ENCODE measurements around the gene DEGS2.

The DEGS2 gene

GRCh38 chr14:100134586-100134985 is 24.9 kb downstream of the DEGS2 start:
- TF ChIP-seq, protein P1, sequence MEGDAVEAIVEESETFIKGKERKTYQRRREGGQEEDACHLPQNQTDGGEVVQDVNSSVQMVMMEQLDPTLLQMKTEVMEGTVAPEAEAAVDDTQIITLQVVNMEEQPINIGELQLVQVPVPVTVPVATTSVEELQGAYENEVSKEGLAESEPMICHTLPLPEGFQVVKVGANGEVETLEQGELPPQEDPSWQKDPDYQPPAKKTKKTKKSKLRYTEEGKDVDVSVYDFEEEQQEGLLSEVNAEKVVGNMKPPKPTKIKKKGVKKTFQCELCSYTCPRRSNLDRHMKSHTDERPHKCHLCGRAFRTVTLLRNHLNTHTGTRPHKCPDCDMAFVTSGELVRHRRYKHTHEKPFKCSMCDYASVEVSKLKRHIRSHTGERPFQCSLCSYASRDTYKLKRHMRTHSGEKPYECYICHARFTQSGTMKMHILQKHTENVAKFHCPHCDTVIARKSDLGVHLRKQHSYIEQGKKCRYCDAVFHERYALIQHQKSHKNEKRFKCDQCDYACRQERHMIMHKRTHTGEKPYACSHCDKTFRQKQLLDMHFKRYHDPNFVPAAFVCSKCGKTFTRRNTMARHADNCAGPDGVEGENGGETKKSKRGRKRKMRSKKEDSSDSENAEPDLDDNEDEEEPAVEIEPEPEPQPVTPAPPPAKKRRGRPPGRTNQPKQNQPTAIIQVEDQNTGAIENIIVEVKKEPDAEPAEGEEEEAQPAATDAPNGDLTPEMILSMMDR (IDR thresholded peaks at IDR 0.05; ENCODE audit: insufficient read depth, missing control alignments), result no peak
- no peak for FAIRE-seq
- DNase-seq (ENCODE audit: insufficient read length, low spot score), result no peak

GRCh38 chr14:100132903-100133510 is 26.4 kb downstream of the DEGS2 start:
- TF ChIP-seq, protein P1 (IDR thresholded peaks at IDR 0.05; ENCODE audit: insufficient read depth, missing control alignments), result no peak
- no peak for DNase-seq (ENCODE audit: insufficient read length, low spot score)
- no peak for FAIRE-seq

DNA sequence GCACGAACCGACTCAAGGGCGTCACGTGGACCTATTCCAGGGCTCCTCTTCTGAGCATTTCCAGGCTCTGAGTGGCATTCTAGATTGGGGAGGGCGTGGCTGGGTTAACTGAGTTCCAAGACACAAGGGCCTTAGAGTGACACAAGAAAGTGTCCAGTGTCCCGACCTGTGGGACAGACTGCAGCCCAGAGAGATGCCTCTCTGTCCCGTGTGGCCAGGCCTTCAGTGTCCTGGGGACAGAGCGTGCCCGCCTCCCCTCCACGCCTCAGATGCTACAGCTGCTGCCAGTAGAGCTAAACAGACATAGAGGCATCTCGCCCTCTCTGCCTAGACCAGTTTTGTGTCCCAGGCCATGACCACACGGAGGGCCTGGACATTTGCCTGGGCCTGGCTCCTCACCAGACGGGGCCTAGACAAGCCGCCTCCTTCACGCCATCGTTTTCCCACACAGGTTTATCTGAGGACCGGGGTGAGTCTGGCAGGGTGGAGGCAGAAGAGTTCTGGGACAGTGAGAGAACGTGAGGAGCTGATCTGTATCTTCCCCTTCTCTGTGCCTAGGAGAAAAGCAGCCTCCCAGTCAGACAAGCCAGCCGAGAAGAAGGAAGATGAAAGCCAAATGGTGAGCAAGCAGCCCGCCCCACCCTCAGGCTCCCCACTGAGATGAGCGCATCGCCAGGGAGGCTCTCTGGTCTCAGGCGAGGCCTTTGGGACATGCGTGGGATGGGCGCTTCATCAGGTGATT is 27.1 kb downstream of the DEGS2 start:
- TF ChIP-seq, protein P1 (IDR thresholded peaks at IDR 0.05; ENCODE audit: insufficient read depth, missing control alignments), result no peak
- no peak for DNase-seq (ENCODE audit: insufficient read length, low spot score)
- no peak for FAIRE-seq

GRCh38 chr14:100131181-100131580 is 28.3 kb downstream of the DEGS2 start:
- no peak for DNase-seq (ENCODE audit: insufficient read length, low spot score)
- FAIRE-seq, result no peak
- TF ChIP-seq, protein P1 (IDR thresholded peaks at IDR 0.05; ENCODE audit: insufficient read depth, missing control alignments), result no peak

GRCh38 chr14:100130521-100130920 is 28.9 kb downstream of the DEGS2 start:
- FAIRE-seq (no peak), DNase-seq (ENCODE audit: insufficient read length, low spot score) (no peak)
- TF ChIP-seq, protein P1 (IDR thresholded peaks at IDR 0.05; ENCODE audit: insufficient read depth, missing control alignments), result no peak

DNA sequence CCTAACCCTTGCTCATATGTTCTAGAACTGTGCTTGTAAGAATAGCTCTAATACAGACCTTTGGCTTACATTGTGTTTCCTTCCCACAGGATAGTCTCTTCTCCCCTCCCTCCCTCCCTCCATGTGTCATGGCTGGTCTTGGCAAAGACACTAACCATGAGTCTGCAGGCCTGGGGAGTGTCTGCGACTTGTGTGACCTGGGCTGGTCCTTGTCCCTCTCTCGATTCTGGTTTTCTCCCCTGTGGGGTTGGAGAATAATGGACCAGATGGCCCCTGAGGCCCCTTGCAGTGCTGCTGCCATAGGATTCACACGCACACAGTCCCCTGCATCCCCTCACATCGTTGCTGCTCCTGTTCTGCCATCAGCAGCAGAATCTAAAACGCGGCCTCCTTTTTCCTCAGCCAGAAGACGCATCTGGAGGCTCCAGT is 30.3 kb downstream of the DEGS2 start:
- TF ChIP-seq, protein P1 (IDR thresholded peaks at IDR 0.05; ENCODE audit: insufficient read depth, missing control alignments), result no peak
- DNase-seq (ENCODE audit: insufficient read length, low spot score) (no peak), FAIRE-seq (no peak)

DNA sequence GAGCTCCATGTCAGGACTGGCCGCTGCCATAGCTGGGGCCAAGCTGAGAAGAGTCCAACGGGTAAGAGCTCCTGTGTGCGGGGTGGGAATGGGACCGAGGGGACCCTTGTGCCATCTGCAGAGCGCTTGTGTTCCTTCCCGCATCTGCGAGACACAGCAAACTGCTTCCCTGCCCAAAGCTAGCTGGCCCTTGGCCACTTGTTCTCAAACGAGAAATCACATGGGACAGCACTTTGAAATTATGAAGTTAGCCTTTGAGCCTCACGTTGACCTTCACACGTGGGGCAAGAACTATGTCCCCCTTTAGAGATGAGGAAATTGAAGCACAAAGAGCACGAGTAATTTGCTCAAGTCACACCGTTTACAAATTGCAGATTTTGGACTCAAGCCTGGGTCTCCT is 30.8 kb downstream of the DEGS2 start:
- TF ChIP-seq, protein P1 (IDR thresholded peaks at IDR 0.05; ENCODE audit: insufficient read depth, missing control alignments), result no peak
- DNase-seq (ENCODE audit: insufficient read length, low spot score) (no peak), FAIRE-seq (no peak)

Data from D721Med (cell line).